Activated naive CD8-positive, alpha-beta T cell treated with anti-CD3 and anti-CD28 coated beads, Interleukin-2, amount 10 ng/mL, durations not matched to agents 7 days and 5 days (primary cell): Measurements from ENCODE around the gene CHMP4B. TPM values are rescaled to one million over a fixed set of nuclear protein-coding genes. Genes with fewer than 3 reads are reported as not detected.

ENCODE experiments used
- ATAC-seq: fragments of 150-1000 bp; cut with Tn5 transposase; one replicate; pipeline ENCODE4 v1.10.0; 2021; ENCODE audit warnings: low read depth, moderate library complexity
- POLR2A ChIA-PET: fragments of 350-600 bp; sonication (Branson Sonifier 250); formaldehyde crosslinking; loops from one replicate; lab custom pipeline; 2021; ENCODE audit warnings: antibody characterized with exemption; lab: Charles Lee
- DNase-seq: peaks from one replicate; pipeline ENCODE4 v3.0.0; 2021
- H3K27ac Mint-ChIP-seq: one replicate; pipeline ENCODE4 v1.8.0; 2022; ENCODE audit warnings: mild to moderate bottlenecking, mixed read lengths
- H3K27me3 Mint-ChIP-seq: one replicate; pipeline ENCODE4 v1.8.0; 2022; ENCODE audit warnings: mild to moderate bottlenecking, moderate library complexity, mixed read lengths
- H3K36me3 Mint-ChIP-seq: one replicate; pipeline ENCODE4 v1.8.0; 2021; ENCODE audit warnings: mild to moderate bottlenecking, mixed read lengths
- H3K4me1 Mint-ChIP-seq: one replicate; pipeline ENCODE4 v1.8.0; 2021; ENCODE audit warnings: mixed read lengths
- H3K4me3 Mint-ChIP-seq: one replicate; pipeline ENCODE4 v1.8.0; 2022; ENCODE audit warnings: mild to moderate bottlenecking, moderate library complexity, mixed read lengths
- H3K9me3 Mint-ChIP-seq: one replicate; pipeline ENCODE4 v1.8.0; 2021; ENCODE audit warnings: mixed read lengths
- total RNA-seq, 2 experiments: library from RNA; stranded (reverse); gene quantifications; one replicate each; pipeline ENCODE4 v1.2.3, GENCODE V29; 2021

Gene CHMP4B
- total RNA-seq, 2 experiments from 2014 or later: 75.7 to 82.8 TPM

- Mint-ChIP-seq H3K36me3 (peaks cover 27% of the 10 kb centered on the region), H3K9me3 (no peaks in the 10 kb centered on the region), H3K4me1 (peaks cover 35% of the 10 kb centered on the region), H3K27ac (no peak overlapping the region), H3K27me3 (no peaks in the 10 kb centered on the region), H3K4me3 (no peak overlapping the region)
- DNase-seq (no peak), ATAC-seq (no peak)
- POLR2A ChIA-PET: no interaction called here
Observed at GRCh38 chr20:33828326-33828844, 17.2 kb downstream of the CHMP4B start.

GRCh38 chr20:33828967-33829560 is 17.9 kb downstream of the CHMP4B start:
- no peak overlapping the region for H3K27ac Mint-ChIP-seq
- H3K4me1 Mint-ChIP-seq: peaks cover 37% of the 10 kb centered on the region
- H3K9me3 Mint-ChIP-seq: no peaks in the 10 kb centered on the region
- DNase-seq: no peak
- no peak for ATAC-seq
- H3K27me3 Mint-ChIP-seq: no peaks in the 10 kb centered on the region
- H3K36me3 Mint-ChIP-seq: peaks cover 34% of the 10 kb centered on the region
- H3K4me3 Mint-ChIP-seq: no peak overlapping the region
- POLR2A ChIA-PET: no interaction called here

- POLR2A ChIA-PET: no interaction called here
- peaks cover 34% of the 10 kb centered on the region for H3K4me1 Mint-ChIP-seq
Observed at GRCh38 chr20:33829636-33830035, 18.5 kb downstream of the CHMP4B start.

GRCh38 chr20:33830371-33830770 is 19.2 kb downstream of the CHMP4B start:
- DNase-seq (no peak), ATAC-seq (no peak)
- Mint-ChIP-seq H3K4me1 (peaks cover 34% of the 10 kb centered on the region), H3K27me3 (no peaks in the 10 kb centered on the region), H3K27ac (no peak overlapping the region), H3K36me3 (peaks cover 36% of the 10 kb centered on the region), H3K4me3 (no peak overlapping the region), H3K9me3 (no peaks in the 10 kb centered on the region)
- POLR2A ChIA-PET: interaction anchor here (1.1 kb wide), 1 partner anchor 29 kb away, joined by 4 read pairs; no protein-coding TSS in a partner anchor

More at GRCh38 chr20:33829636-33830035, 18.5 kb downstream of the CHMP4B start:
- Mint-ChIP-seq H3K9me3 (no peaks in the 10 kb centered on the region), H3K36me3 (peaks cover 30% of the 10 kb centered on the region), H3K27ac (peak overlapping the region; percentile 3), H3K4me3 (no peak overlapping the region), H3K27me3 (no peaks in the 10 kb centered on the region)
- ATAC-seq: no peak
- DNase-seq: no peak

GRCh38 chr20:33832103-33832804 is 21.1 kb downstream of the CHMP4B start:
- H3K27ac Mint-ChIP-seq: no peak overlapping the region
- no peaks in the 10 kb centered on the region for H3K9me3 Mint-ChIP-seq
- H3K4me3 Mint-ChIP-seq: no peak overlapping the region
- H3K27me3 Mint-ChIP-seq: no peaks in the 10 kb centered on the region
- DNase-seq (no peak), ATAC-seq (no peak)
- peaks cover 43% of the 10 kb centered on the region for H3K36me3 Mint-ChIP-seq
- POLR2A ChIA-PET: no interaction called here
- H3K4me1 Mint-ChIP-seq: peaks cover 34% of the 10 kb centered on the region

- peaks cover 43% of the 10 kb centered on the region for H3K36me3 Mint-ChIP-seq
- DNase-seq (no peak), ATAC-seq (no peak)
- H3K4me3 Mint-ChIP-seq: no peak overlapping the region
- POLR2A ChIA-PET: no interaction called here
- H3K27ac Mint-ChIP-seq: peak overlapping the region; percentile 18
- H3K4me1 Mint-ChIP-seq: peaks cover 36% of the 10 kb centered on the region
- no peaks in the 10 kb centered on the region for H3K9me3 Mint-ChIP-seq
- no peaks in the 10 kb centered on the region for H3K27me3 Mint-ChIP-seq
Observed at GRCh38 chr20:33833333-33833732, 22.2 kb downstream of the CHMP4B start.

GRCh38 chr20:33835615-33836172 is 24.5 kb downstream of the CHMP4B start:
- Mint-ChIP-seq H3K9me3 (no peaks in the 10 kb centered on the region), H3K4me3 (no peak overlapping the region), H3K36me3 (peaks cover 36% of the 10 kb centered on the region), H3K27ac (no peak overlapping the region), H3K4me1 (peaks cover 33% of the 10 kb centered on the region), H3K27me3 (no peaks in the 10 kb centered on the region)
- ATAC-seq (no peak), DNase-seq (no peak)
- POLR2A ChIA-PET: interaction anchor here (1.6 kb wide), 1 partner anchor 21 kb away, joined by 3 read pairs; no protein-coding TSS in a partner anchor

GRCh38 chr20:33836277-33836676 is 25.1 kb downstream of the CHMP4B start:
- H3K27me3 Mint-ChIP-seq: no peaks in the 10 kb centered on the region
- no peak overlapping the region for H3K4me3 Mint-ChIP-seq
- peaks cover 35% of the 10 kb centered on the region for H3K4me1 Mint-ChIP-seq
- H3K9me3 Mint-ChIP-seq: no peaks in the 10 kb centered on the region
- ATAC-seq (no peak), DNase-seq (no peak)
- H3K27ac Mint-ChIP-seq: no peak overlapping the region
- POLR2A ChIA-PET: interaction anchor here (1.6 kb wide), 1 partner anchor 22 kb away, joined by 3 read pairs; no protein-coding TSS in a partner anchor
- peaks cover 36% of the 10 kb centered on the region for H3K36me3 Mint-ChIP-seq

- ATAC-seq (peak; percentile 87), DNase-seq (no peak)
- POLR2A ChIA-PET: interaction anchor here (1.4 kb wide), 1 partner anchor 22 kb away, joined by 5 read pairs; no protein-coding TSS in a partner anchor
- H3K4me3 Mint-ChIP-seq: peak overlapping the region; percentile 41
- peaks cover 29% of the 10 kb centered on the region for H3K36me3 Mint-ChIP-seq
- H3K27me3 Mint-ChIP-seq: no peaks in the 10 kb centered on the region
- H3K4me1 Mint-ChIP-seq: peaks cover 45% of the 10 kb centered on the region
- H3K27ac Mint-ChIP-seq: peak overlapping the region; percentile 72
- no peaks in the 10 kb centered on the region for H3K9me3 Mint-ChIP-seq
Observed at GRCh38 chr20:33837096-33837830, 26.1 kb downstream of the CHMP4B start.

- Mint-ChIP-seq H3K9me3 (no peaks in the 10 kb centered on the region), H3K4me1 (peaks cover 51% of the 10 kb centered on the region), H3K27me3 (no peaks in the 10 kb centered on the region), H3K27ac (peak overlapping the region; percentile 72), H3K4me3 (no peak overlapping the region), H3K36me3 (peaks cover 23% of the 10 kb centered on the region)
- ATAC-seq (no peak), DNase-seq (no peak)
- POLR2A ChIA-PET: interaction anchor here (1.4 kb wide), 1 partner anchor 21 kb away, joined by 5 read pairs; no protein-coding TSS in a partner anchor
Observed at GRCh38 chr20:33838035-33838864, 27.1 kb downstream of the CHMP4B start.

GRCh38 chr20:33839591-33839990 is 28.4 kb downstream of the CHMP4B start:
- H3K27ac Mint-ChIP-seq: no peak overlapping the region
- POLR2A ChIA-PET: no interaction called here

GRCh38 chr20:33840160-33840559 is 29.0 kb downstream of the CHMP4B start:
- ATAC-seq (no peak), DNase-seq (no peak)
- H3K27ac Mint-ChIP-seq: no peak overlapping the region
- H3K27me3 Mint-ChIP-seq: no peaks in the 10 kb centered on the region
- peaks cover 13% of the 10 kb centered on the region for H3K36me3 Mint-ChIP-seq
- H3K4me3 Mint-ChIP-seq: no peak overlapping the region
- H3K4me1 Mint-ChIP-seq: peaks cover 60% of the 10 kb centered on the region
- H3K9me3 Mint-ChIP-seq: no peaks in the 10 kb centered on the region
- POLR2A ChIA-PET: interaction anchor here (1.2 kb wide), 1 partner anchor 11 kb away, joined by 3 read pairs; no protein-coding TSS in a partner anchor

More at GRCh38 chr20:33839591-33839990, 28.4 kb downstream of the CHMP4B start:
- H3K36me3 Mint-ChIP-seq: peaks cover 18% of the 10 kb centered on the region
- no peak overlapping the region for H3K4me3 Mint-ChIP-seq
- no peaks in the 10 kb centered on the region for H3K9me3 Mint-ChIP-seq
- peaks cover 60% of the 10 kb centered on the region for H3K4me1 Mint-ChIP-seq
- no peaks in the 10 kb centered on the region for H3K27me3 Mint-ChIP-seq
- ATAC-seq: no peak
- DNase-seq: no peak
